HepG2 (cell line): ENCODE results near the gene CHTF18. TPM values are rescaled to one million over a fixed set of nuclear protein-coding genes. Genes with fewer than 3 reads are reported as not detected.

ENCODE experiments used
- ATAC-seq: fragments of 200-7000 bp; cut with Tn5 transposase; 3 replicates; pipeline ENCODE4 v1.9.1; 2020; ENCODE audit warnings: mild to moderate bottlenecking, moderate library complexity
- BruUV-seq: library from RNA; stranded (reverse); fragments of 400-500 nt; replicated peaks from 2 replicates; lab custom pipeline; 2021; lab: Mats Ljungman, UMichigan
- CTCF ChIA-PET: fragments of 300-600 bp; formaldehyde crosslinking; extraction: SDS; loops from one replicate; lab custom pipeline; 2021; ENCODE audit warnings: low total read pairs, inconsistent platforms, low intra/inter-chr PET ratio; lab: Yijun Ruan, JAX
- POLR2A ChIA-PET: fragments of 350-600 bp; sonication (Branson Sonifier 250); formaldehyde crosslinking; loops from one replicate; lab custom pipeline; 2020; ENCODE audit warnings: antibody characterized with exemption, inconsistent platforms; lab: Yijun Ruan, JAX
- DNase-seq: peaks from one replicate; pipeline ENCODE4 v3.0.0-alpha.2; 2015; ENCODE audit warnings: low spot score
- FAIRE-seq: peaks from 3 replicates; lab custom pipeline; 2011; peaks lifted over from hg19 to GRCh38; lab: Jason Lieb, UNC
- H2AFZ ChIP-seq: one replicate; pipeline ENCODE4 v1.6.1; 2011; ENCODE audit warnings: low read length, inconsistent platforms
- H3K27ac ChIP-seq: fragments of 300-600 bp; 3 replicates; pipeline ENCODE4 v1.8.0; 2011; ENCODE audit warnings: mixed run types, mild to moderate bottlenecking, mixed read lengths, low read length, inconsistent platforms; ENCODE audit not compliant: insufficient read depth; ENCODE audit errors: extremely low read length
- H3K27me3 ChIP-seq, 2 experiments: fragments of 200-600 bp in 1 of 2; 2 replicates in 1 of 2; 3 replicates in 1 of 2; pipeline versions ENCODE4 v1.6.0 to v1.8.0; 2011; ENCODE audit warnings: low read length in 2 of 2, mild to moderate bottlenecking in 2 of 2, moderate library complexity in 2 of 2, inconsistent platforms in 1 of 2; ENCODE audit not compliant: insufficient read depth in 2 of 2, control insufficient read depth in 1 of 2
- H3K36me3 ChIP-seq, 2 experiments: fragments of 200-600 bp in 1 of 2; replicated peaks in 1 of 2; 2 replicates in 1 of 2; 3 replicates in 1 of 2; pipeline versions ENCODE4 v1.5.1 to v1.8.0; 2011; ENCODE audit warnings: low read length in 2 of 2, inconsistent platforms in 1 of 2; ENCODE audit not compliant: insufficient read depth in 2 of 2, control insufficient read depth in 1 of 2
- H3K4me1 ChIP-seq: 2 replicates; pipeline ENCODE4 v1.5.1; 2012; ENCODE audit warnings: low read length, inconsistent platforms; ENCODE audit not compliant: insufficient read depth
- H3K4me2 ChIP-seq: 2 replicates; pipeline ENCODE4 v1.6.0; 2011; ENCODE audit warnings: low read depth, low read length, inconsistent platforms
- H3K4me3 ChIP-seq, 3 experiments: fragments of 200-600 bp in 1 of 3; sonication (generic), shearing (Covaris generic) in 1 of 3; replicated peaks in 1 of 3; 2 replicates each; pipeline ENCODE4 v1.5.1; 2011 to 2016; ENCODE audit warnings: low read length in 3 of 3, inconsistent platforms in 2 of 3, low read depth in 2 of 3, mild to moderate bottlenecking in 2 of 3, control low read depth in 1 of 3, mixed read lengths in 1 of 3; ENCODE audit not compliant: insufficient read depth in 1 of 3
- H3K79me2 ChIP-seq: one replicate; pipeline ENCODE4 v1.6.1; 2011; ENCODE audit warnings: low read length, inconsistent platforms; ENCODE audit not compliant: insufficient read depth
- H3K9ac ChIP-seq: 2 replicates; pipeline ENCODE4 v1.6.0; 2011; ENCODE audit warnings: mild to moderate bottlenecking, low read depth, low read length, inconsistent platforms; ENCODE audit not compliant: insufficient read depth
- H3K9me3 ChIP-seq: 2 replicates; pipeline ENCODE4 v1.5.1; 2012; ENCODE audit warnings: mild to moderate bottlenecking, low read length
- H4K20me1 ChIP-seq: 2 replicates; pipeline ENCODE4 v1.6.0; 2011; ENCODE audit warnings: inconsistent platforms, mild to moderate bottlenecking, low read length, moderate library complexity; ENCODE audit not compliant: insufficient read depth
- ATAD3A ChIP-seq: sonication (generic); formaldehyde crosslinking; IDR thresholded peaks from 2 replicates; pipeline ENCODE4 v1.4.0; 2020; ENCODE audit warnings: missing genetic modification reagents
- CEBPB ChIP-seq: IDR thresholded peaks from 2 replicates; pipeline ENCODE4 v1.6.1; 2011; ENCODE audit warnings: low read depth, low read length, improper control_type of control experiment, borderline replicate concordance
- CREB1 ChIP-seq, 2 experiments: fragments of 450-650 bp in 1 of 2; IDR thresholded peaks; 2 replicates each; pipeline ENCODE4 v1.6.1; 2016 to 2017; ENCODE audit warnings: control low read depth in 1 of 2, mild to moderate bottlenecking in 1 of 2, missing compliant biosample characterization in 1 of 2, missing genetic modification characterization in 1 of 2
- HNRNPUL1 ChIP-seq: fragments of 200-400 bp; formaldehyde crosslinking; IDR thresholded peaks from 2 replicates; pipeline ENCODE4 v1.6.1; 2017; ENCODE audit warnings: low read depth, mild to moderate bottlenecking, low read length, moderate library complexity
- KDM6A ChIP-seq: IDR thresholded peaks from 2 replicates; pipeline ENCODE4 v1.6.1; 2016; ENCODE audit warnings: low read depth
- LCORL ChIP-seq, 2 experiments: fragments of 450-650 bp in 1 of 2; sonication (generic) in 1 of 2; formaldehyde crosslinking in 1 of 2; IDR thresholded peaks; 2 replicates each; pipeline versions ENCODE4 v1.5.0 to v1.6.1; 2017 to 2020; ENCODE audit warnings: antibody characterized with exemption in 1 of 2, missing genetic modification reagents in 1 of 2
- MEIS1 ChIP-seq: sonication (generic); formaldehyde crosslinking; IDR thresholded peaks from 2 replicates; pipeline ENCODE4 v1.9.0; 2021; ENCODE audit warnings: mild to moderate bottlenecking, missing genetic modification reagents, moderate library complexity, borderline replicate concordance
- NCOA5 ChIP-seq: sonication (generic); formaldehyde crosslinking; IDR thresholded peaks from 2 replicates; pipeline ENCODE4 v1.4.0; 2020; ENCODE audit warnings: missing genetic modification reagents
- NR2F1 ChIP-seq, 2 experiments: fragments of 450-650 bp in 1 of 2; formaldehyde crosslinking in 1 of 2; IDR thresholded peaks; 2 replicates each; pipeline versions ENCODE4 v1.5.0 to v1.6.1; 2016 to 2020; ENCODE audit warnings: mild to moderate bottlenecking in 1 of 2, missing compliant biosample characterization in 1 of 2, missing genetic modification reagents in 1 of 2, moderate library complexity in 1 of 2
- SCMH1 ChIP-seq: sonication (generic); formaldehyde crosslinking; IDR thresholded peaks from 2 replicates; pipeline ENCODE4 v1.9.0; 2021; ENCODE audit warnings: missing genetic modification reagents, mild to moderate bottlenecking, borderline replicate concordance
- SMAD1 ChIP-seq: sonication (generic); formaldehyde crosslinking; IDR thresholded peaks from 2 replicates; pipeline ENCODE4 v1.4.0; 2020; ENCODE audit warnings: missing genetic modification reagents, low read depth, mild to moderate bottlenecking, borderline replicate concordance
- THYN1 ChIP-seq: sonication (generic); formaldehyde crosslinking; IDR thresholded peaks from 2 replicates; pipeline ENCODE4 v1.8.1; 2023; ENCODE audit warnings: low read depth, mild to moderate bottlenecking, moderate library complexity, missing genetic modification reagents, borderline replicate concordance
- ZNF234 ChIP-seq: sonication (generic); formaldehyde crosslinking; conservative IDR thresholded peaks from 2 replicates; pipeline ENCODE4 v1.5.1; 2020; ENCODE audit warnings: mild to moderate bottlenecking, missing genetic modification reagents
- ZNF510 ChIP-seq: sonication (generic); formaldehyde crosslinking; IDR thresholded peaks from 2 replicates; pipeline ENCODE4 v1.4.0; 2020; ENCODE audit warnings: low read depth, mild to moderate bottlenecking, missing genetic modification reagents
- ZNF598 ChIP-seq: sonication (generic); formaldehyde crosslinking; IDR thresholded peaks from 2 replicates; pipeline ENCODE4 v1.5.1; 2020; ENCODE audit warnings: mild to moderate bottlenecking, missing genetic modification reagents, borderline replicate concordance
- WGBS: methylation state at CpG from one replicate; pipeline ENCODE4 v1.1.6; 2017; ENCODE audit warnings: low lambda C conversion rate; 5-methylcytosine and 5-hydroxymethylcytosine counted together
- in situ Hi-C: cut with HindIII; loops from 2 replicates; pipeline ENCODE4 v1.10.0; 2017; ENCODE audit warnings: low pct_unique_long_range_greater_than_20kb; ENCODE audit not compliant: extremely low pct_ligation_motif_present
- intact Hi-C: fragments of 100-400 bp; cut with micrococcal nuclease; formaldehyde crosslinking; loops from one replicate; pipeline ENCODE4 v1.10.0; 2022; ENCODE audit not compliant: unreplicated experiment
- polyA plus RNA-seq, 8 experiments: library from polyadenylated mRNA; depleted of rRNA in 3 of 8; stranded (reverse) in 7 of 8; unstranded in 1 of 8; fragments of >200 nt; fragmentation: Illumina TruSeq in 4 of 8; extraction: Trizol in 4 of 8; gene quantifications; 2 replicates each; pipeline versions ENCODE4 v1.2.1 to v1.2.3, GENCODE V29; 2011 to 2016; ENCODE audit warnings: low read depth in 4 of 8, missing spikeins in 1 of 8, mixed read lengths in 1 of 8; ENCODE audit not compliant: insufficient read depth in 1 of 8
- total RNA-seq, 5 experiments: library from RNA; depleted of rRNA; stranded (reverse); fragments of >200 nt; fragmentation: Illumina TruSeq; extraction: Trizol; gene quantifications; 2 replicates each; pipeline ENCODE4 v1.2.3, GENCODE V29; 2016; ENCODE audit warnings: low read depth in 1 of 5
- TF ChIP-seq, protein P1 (sequence below): sonication (generic); formaldehyde crosslinking; IDR thresholded peaks from 2 replicates; pipeline ENCODE4 v1.4.0; 2020; ENCODE audit warnings: missing genetic modification reagents
- TF ChIP-seq, protein P2 (sequence below): sonication (generic); formaldehyde crosslinking; IDR thresholded peaks from 2 replicates; pipeline ENCODE4 v1.5.1; 2020; ENCODE audit warnings: missing genetic modification reagents, mild to moderate bottlenecking, borderline replicate concordance

The CHTF18 gene
- total and polyA plus RNA-seq, 2 of the 13 experiments (the other 11 are each of a cell fraction or from before 2014, with no cell fraction given): 8.6 to 22.9 TPM

DNA sequence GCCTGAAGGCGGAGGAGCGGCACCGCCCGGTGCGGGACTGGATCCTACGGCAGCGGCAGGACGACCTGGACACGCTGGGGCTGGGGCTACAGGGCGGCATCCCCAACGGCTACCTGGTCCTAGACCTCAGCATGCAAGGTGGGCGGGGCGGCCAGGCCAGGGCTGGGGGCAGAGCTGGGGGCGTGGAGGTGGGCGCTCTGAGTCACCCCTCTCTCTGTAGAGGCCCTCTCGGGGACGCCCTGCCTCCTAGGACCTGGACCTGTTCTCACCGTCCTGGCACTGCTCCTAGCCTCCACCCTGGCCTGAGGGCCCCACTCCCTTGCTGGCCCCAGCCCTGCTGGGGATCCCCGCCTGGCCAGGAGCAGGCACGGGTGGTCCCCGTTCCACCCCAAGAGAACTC is 20.0 kb upstream of the CHTF18 start:
- H4K20me1 ChIP-seq: no peaks in the 10 kb centered on the region
- H3K4me1 ChIP-seq: no peaks in the 10 kb centered on the region
- peaks cover 0 to 4% of the 10 kb centered on the region in 2 experiments; a peak in 2 of 5 replicates for H3K27me3 ChIP-seq
- BruUV-seq: no TSS peak
- DNase-seq: no peak
- in situ Hi-C loops: no loop called here
- ATAC-seq: peak; percentile 26
- WGBS: 60% methylated on average over 10 of the region's 21 CpGs
- no peak overlapping the region for H3K9ac ChIP-seq
- no peaks in the 10 kb centered on the region for H3K9me3 ChIP-seq
- CTCF ChIA-PET: no interaction called here
- intact Hi-C loops: no loop called here
- no peak overlapping the region for H2AFZ ChIP-seq
- POLR2A ChIA-PET: no interaction called here
- no peak overlapping the region for H3K4me3 ChIP-seq
- H3K4me2 ChIP-seq: no peak overlapping the region
- no peak overlapping the region for H3K27ac ChIP-seq
- no peak for FAIRE-seq
- no peaks in the 10 kb centered on the region for H3K36me3 ChIP-seq
- H3K79me2 ChIP-seq: no peaks in the 10 kb centered on the region
- TF ChIP-seq CREB1 (IDR thresholded peaks at IDR 0.05) (no peak), CREB1 (CRISPR knock-in tag; IDR thresholded peaks at IDR 0.05) (no peak), KDM6A (CRISPR knock-in tag) (no peak), ATAD3A (CRISPR knock-in tag) (no peak), NR2F1 (CRISPR knock-in tag; IDR thresholded peaks at IDR 0.05) (no peak), NCOA5 (CRISPR knock-in tag) (no peak), ZNF510 (CRISPR knock-in tag) (no peak), LCORL (IDR thresholded peaks at IDR 0.05) (no peak), LCORL (CRISPR knock-in tag; IDR thresholded peaks at IDR 0.05) (no peak), MEIS1 (no peak), ZNF234 (CRISPR knock-in tag) (no peak), CEBPB (no peak), THYN1 (CRISPR knock-in tag) (no peak), SMAD1 (CRISPR knock-in tag) (no peak), HNRNPUL1 (no peak), SCMH1 (CRISPR knock-in tag) (no peak), ZNF598 (CRISPR knock-in tag) (no peak)
- TF ChIP-seq, protein P1, sequence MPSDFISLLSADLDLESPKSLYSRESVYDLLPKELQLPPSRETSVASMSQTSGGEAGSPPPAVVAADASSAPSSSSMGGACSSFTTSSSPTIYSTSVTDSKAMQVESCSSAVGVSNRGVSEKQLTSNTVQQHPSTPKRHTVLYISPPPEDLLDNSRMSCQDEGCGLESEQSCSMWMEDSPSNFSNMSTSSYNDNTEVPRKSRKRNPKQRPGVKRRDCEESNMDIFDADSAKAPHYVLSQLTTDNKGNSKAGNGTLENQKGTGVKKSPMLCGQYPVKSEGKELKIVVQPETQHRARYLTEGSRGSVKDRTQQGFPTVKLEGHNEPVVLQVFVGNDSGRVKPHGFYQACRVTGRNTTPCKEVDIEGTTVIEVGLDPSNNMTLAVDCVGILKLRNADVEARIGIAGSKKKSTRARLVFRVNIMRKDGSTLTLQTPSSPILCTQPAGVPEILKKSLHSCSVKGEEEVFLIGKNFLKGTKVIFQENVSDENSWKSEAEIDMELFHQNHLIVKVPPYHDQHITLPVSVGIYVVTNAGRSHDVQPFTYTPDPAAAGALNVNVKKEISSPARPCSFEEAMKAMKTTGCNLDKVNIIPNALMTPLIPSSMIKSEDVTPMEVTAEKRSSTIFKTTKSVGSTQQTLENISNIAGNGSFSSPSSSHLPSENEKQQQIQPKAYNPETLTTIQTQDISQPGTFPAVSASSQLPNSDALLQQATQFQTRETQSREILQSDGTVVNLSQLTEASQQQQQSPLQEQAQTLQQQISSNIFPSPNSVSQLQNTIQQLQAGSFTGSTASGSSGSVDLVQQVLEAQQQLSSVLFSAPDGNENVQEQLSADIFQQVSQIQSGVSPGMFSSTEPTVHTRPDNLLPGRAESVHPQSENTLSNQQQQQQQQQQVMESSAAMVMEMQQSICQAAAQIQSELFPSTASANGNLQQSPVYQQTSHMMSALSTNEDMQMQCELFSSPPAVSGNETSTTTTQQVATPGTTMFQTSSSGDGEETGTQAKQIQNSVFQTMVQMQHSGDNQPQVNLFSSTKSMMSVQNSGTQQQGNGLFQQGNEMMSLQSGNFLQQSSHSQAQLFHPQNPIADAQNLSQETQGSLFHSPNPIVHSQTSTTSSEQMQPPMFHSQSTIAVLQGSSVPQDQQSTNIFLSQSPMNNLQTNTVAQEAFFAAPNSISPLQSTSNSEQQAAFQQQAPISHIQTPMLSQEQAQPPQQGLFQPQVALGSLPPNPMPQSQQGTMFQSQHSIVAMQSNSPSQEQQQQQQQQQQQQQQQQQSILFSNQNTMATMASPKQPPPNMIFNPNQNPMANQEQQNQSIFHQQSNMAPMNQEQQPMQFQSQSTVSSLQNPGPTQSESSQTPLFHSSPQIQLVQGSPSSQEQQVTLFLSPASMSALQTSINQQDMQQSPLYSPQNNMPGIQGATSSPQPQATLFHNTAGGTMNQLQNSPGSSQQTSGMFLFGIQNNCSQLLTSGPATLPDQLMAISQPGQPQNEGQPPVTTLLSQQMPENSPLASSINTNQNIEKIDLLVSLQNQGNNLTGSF (CRISPR knock-in tag): no peak
- TF ChIP-seq, protein P2, sequence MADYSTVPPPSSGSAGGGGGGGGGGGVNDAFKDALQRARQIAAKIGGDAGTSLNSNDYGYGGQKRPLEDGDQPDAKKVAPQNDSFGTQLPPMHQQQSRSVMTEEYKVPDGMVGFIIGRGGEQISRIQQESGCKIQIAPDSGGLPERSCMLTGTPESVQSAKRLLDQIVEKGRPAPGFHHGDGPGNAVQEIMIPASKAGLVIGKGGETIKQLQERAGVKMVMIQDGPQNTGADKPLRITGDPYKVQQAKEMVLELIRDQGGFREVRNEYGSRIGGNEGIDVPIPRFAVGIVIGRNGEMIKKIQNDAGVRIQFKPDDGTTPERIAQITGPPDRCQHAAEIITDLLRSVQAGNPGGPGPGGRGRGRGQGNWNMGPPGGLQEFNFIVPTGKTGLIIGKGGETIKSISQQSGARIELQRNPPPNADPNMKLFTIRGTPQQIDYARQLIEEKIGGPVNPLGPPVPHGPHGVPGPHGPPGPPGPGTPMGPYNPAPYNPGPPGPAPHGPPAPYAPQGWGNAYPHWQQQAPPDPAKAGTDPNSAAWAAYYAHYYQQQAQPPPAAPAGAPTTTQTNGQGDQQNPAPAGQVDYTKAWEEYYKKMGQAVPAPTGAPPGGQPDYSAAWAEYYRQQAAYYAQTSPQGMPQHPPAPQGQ (CRISPR knock-in tag): no peak
